Activated B cell treated with CpG ODN at 0.5 μM for 24 hours (primary cell): ENCODE measurements around the gene CHSY3. TPM values are rescaled to one million over a fixed set of nuclear protein-coding genes. Genes with fewer than 3 reads are reported as not detected.

ENCODE experiments used
- ATAC-seq: fragments of 200-7000 bp; cut with Tn5 transposase; one replicate; pipeline ENCODE4 v1.10.0; 2021; ENCODE audit warnings: low read depth, mild to moderate bottlenecking, moderate library complexity
- CTCF ChIA-PET: fragments of 350-600 bp; sonication (Branson Sonifier 250); formaldehyde crosslinking; loops from one replicate; lab custom pipeline; 2021; ENCODE audit warnings: antibody characterized with exemption; lab: Charles Lee
- POLR2A ChIA-PET: fragments of 350-600 bp; sonication (Branson Sonifier 250); formaldehyde crosslinking; loops from one replicate; lab custom pipeline; 2021; ENCODE audit warnings: antibody characterized with exemption; lab: Charles Lee
- DNase-seq: peaks from one replicate; pipeline ENCODE4 v3.0.0; 2022
- H3K27ac Mint-ChIP-seq: one replicate; pipeline ENCODE4 v1.8.0; 2020; ENCODE audit warnings: mixed read lengths
- H3K27me3 Mint-ChIP-seq: one replicate; pipeline ENCODE4 v1.8.0; 2021; ENCODE audit warnings: mixed read lengths
- H3K36me3 Mint-ChIP-seq: one replicate; pipeline ENCODE4 v1.8.0; 2021; ENCODE audit warnings: low read depth, mixed read lengths
- H3K4me1 Mint-ChIP-seq: one replicate; pipeline ENCODE4 v1.8.0; 2021; ENCODE audit warnings: mixed read lengths
- H3K4me3 Mint-ChIP-seq: one replicate; pipeline ENCODE4 v1.8.0; 2020; ENCODE audit warnings: mild to moderate bottlenecking, mixed read lengths
- H3K9me3 Mint-ChIP-seq: one replicate; pipeline ENCODE4 v1.8.0; 2020; ENCODE audit warnings: mixed read lengths
- CTCF ChIP-seq: fragments of 200-600 bp; IDR thresholded peaks from one replicate; pipeline ENCODE4 v1.8.0; 2022; ENCODE audit warnings: antibody characterized with exemption, mild to moderate bottlenecking
- intact Hi-C: fragments of 100-400 bp; cut with micrococcal nuclease; formaldehyde crosslinking; loops from one replicate; pipeline ENCODE4 v1.15.1; 2024
- total RNA-seq: library from RNA; stranded (reverse); gene quantifications from 2 replicates; pipeline ENCODE4 v1.2.3, GENCODE V29; 2022

CHSY3 gene
- total RNA-seq, 1 donor from 2014 or later: not detected

- Mint-ChIP-seq H3K9me3 (no peaks in the 10 kb centered on the region), H3K4me3 (no peak overlapping the region), H3K27ac (no peak overlapping the region), H3K36me3 (no peaks in the 10 kb centered on the region), H3K4me1 (no peaks in the 10 kb centered on the region), H3K27me3 (no peaks in the 10 kb centered on the region)
- ATAC-seq (no peak), DNase-seq (no peak)
- intact Hi-C loops: no loop called here
- ChIA-PET CTCF (no interaction called here), POLR2A (no interaction called here)
- no peak for TF ChIP-seq CTCF
These were observed 92.6 kb downstream of the CHSY3 start for GRCh38 chr5:129996896-129997295.

DNA sequence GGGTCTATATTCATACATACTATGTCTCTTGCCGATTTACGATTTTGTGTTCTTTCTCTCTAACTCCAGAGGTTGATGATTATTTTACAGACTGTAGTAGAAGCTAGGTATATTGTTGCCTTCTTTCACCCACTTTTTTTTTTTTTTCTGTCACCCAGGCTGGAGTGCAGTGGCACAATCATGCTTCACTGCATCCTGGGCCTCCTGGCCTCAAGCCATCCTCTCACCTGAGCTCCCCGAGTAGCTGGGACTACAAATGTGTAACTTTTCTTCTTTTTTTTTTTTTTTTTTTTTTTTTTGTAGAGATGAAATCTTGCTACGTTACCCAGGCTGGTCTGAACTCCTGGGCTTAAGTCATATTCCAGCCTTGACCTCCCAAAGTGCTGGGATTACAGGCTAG is 96.2 kb downstream of the CHSY3 start:
- H3K4me3 Mint-ChIP-seq: no peak overlapping the region
- TF ChIP-seq CTCF: no peak
- intact Hi-C loops: no loop called here
- no peak for DNase-seq
- POLR2A ChIA-PET: no interaction called here
- no peaks in the 10 kb centered on the region for H3K9me3 Mint-ChIP-seq
- CTCF ChIA-PET: no interaction called here
- no peak for ATAC-seq
- H3K27ac Mint-ChIP-seq: no peak overlapping the region
- H3K27me3 Mint-ChIP-seq: no peaks in the 10 kb centered on the region
- H3K4me1 Mint-ChIP-seq: no peaks in the 10 kb centered on the region
- H3K36me3 Mint-ChIP-seq: no peaks in the 10 kb centered on the region

DNA sequence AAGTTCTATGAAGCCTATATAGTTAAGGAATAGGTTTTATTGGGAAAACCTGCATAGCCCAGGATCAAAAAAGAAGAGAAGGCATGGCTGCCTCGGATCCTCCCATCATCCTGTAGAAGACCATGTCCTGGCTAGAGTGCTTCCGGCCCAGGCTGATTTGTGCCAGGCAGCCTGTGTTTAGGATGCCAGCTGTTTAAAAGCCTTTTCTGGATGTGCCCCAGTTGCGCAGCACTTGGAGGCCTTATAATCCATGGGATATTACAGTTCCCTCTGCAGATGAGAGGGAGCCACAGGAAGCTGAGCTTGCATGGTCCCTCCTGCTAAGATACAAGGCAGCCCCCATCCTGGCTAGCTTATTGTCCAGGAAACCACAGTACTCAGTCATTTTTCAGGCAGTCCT is 97.9 kb downstream of the CHSY3 start:
- TF ChIP-seq CTCF: no peak
- no peak for DNase-seq
- no peaks in the 10 kb centered on the region for H3K36me3 Mint-ChIP-seq
- no peak overlapping the region for H3K27ac Mint-ChIP-seq
- POLR2A ChIA-PET: no interaction called here
- H3K4me1 Mint-ChIP-seq: no peaks in the 10 kb centered on the region
- no peak for ATAC-seq
- H3K27me3 Mint-ChIP-seq: no peaks in the 10 kb centered on the region
- H3K4me3 Mint-ChIP-seq: no peak overlapping the region
- intact Hi-C loops: no loop called here
- H3K9me3 Mint-ChIP-seq: no peaks in the 10 kb centered on the region
- CTCF ChIA-PET: no interaction called here

GRCh38 chr5:130002876-130003275 is 98.6 kb downstream of the CHSY3 start:
- Mint-ChIP-seq H3K9me3 (no peaks in the 10 kb centered on the region), H3K4me1 (no peaks in the 10 kb centered on the region), H3K36me3 (no peaks in the 10 kb centered on the region), H3K27me3 (no peaks in the 10 kb centered on the region), H3K27ac (no peak overlapping the region), H3K4me3 (no peak overlapping the region)
- intact Hi-C loops: no loop called here
- no peak for TF ChIP-seq CTCF
- DNase-seq (no peak), ATAC-seq (no peak)
- ChIA-PET POLR2A (no interaction called here), CTCF (no interaction called here)

DNA sequence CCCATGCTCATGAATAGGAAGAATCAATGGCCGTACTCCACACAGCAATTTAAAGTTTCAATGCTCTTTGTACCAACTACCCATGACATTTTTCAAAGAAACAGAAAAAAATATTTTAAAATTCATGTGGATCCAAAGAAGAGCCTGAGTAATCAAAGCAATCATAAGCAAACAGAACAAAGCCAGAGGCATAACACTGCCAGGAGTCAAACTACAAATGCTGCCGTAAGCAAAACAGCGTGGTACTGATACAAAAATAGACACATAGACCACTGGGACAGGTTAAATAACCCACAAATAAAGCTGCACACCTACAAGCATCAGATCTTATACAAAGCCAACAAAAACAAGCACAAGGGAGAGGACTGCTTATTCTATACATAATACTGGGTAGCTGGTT is 107.7 kb downstream of the CHSY3 start:
- ATAC-seq: no peak
- H3K36me3 Mint-ChIP-seq: no peaks in the 10 kb centered on the region
- no peaks in the 10 kb centered on the region for H3K27me3 Mint-ChIP-seq
- no peak for DNase-seq
- no peak overlapping the region for H3K27ac Mint-ChIP-seq
- TF ChIP-seq CTCF: no peak
- no peaks in the 10 kb centered on the region for H3K4me1 Mint-ChIP-seq
- POLR2A ChIA-PET: no interaction called here
- CTCF ChIA-PET: no interaction called here
- peaks cover 13% of the 10 kb centered on the region for H3K9me3 Mint-ChIP-seq
- no peak overlapping the region for H3K4me3 Mint-ChIP-seq
- intact Hi-C loops: no loop called here
